WTC11 (cell line): ENCODE measurements around the gene CELF4.

ENCODE experiments used
- CREB1 ChIP-seq: sonication (generic); formaldehyde crosslinking; IDR thresholded peaks from 2 replicates; pipeline ENCODE4 v1.8.0; 2023; ENCODE audit warnings: mild to moderate bottlenecking, missing genetic modification reagents
- ELF4 ChIP-seq: sonication (generic); formaldehyde crosslinking; IDR thresholded peaks from 2 replicates; pipeline ENCODE4 v1.8.1; 2022; ENCODE audit warnings: low read depth, mild to moderate bottlenecking, moderate library complexity, missing genetic modification reagents
- FOXJ3 ChIP-seq: sonication (generic); formaldehyde crosslinking; IDR thresholded peaks from 2 replicates; pipeline ENCODE4 v1.9.0; 2021; ENCODE audit warnings: missing genetic modification reagents, mild to moderate bottlenecking, borderline replicate concordance
- IRF1 ChIP-seq: sonication (generic); formaldehyde crosslinking; IDR thresholded peaks from 2 replicates; pipeline ENCODE4 v1.8.0; 2023; ENCODE audit warnings: missing genetic modification reagents
- OVOL2 ChIP-seq: fragments of 250-450 bp; sonication (Bioruptor Pico); IDR thresholded peaks from 2 replicates; pipeline ENCODE4 v1.9.0; 2021; ENCODE audit warnings: mild to moderate bottlenecking, borderline replicate concordance
- ZBTB21 ChIP-seq: sonication (generic); formaldehyde crosslinking; IDR thresholded peaks from 2 replicates; pipeline ENCODE4 v1.8.1; 2023; ENCODE audit warnings: mild to moderate bottlenecking, missing genetic modification reagents, borderline replicate concordance
- TF ChIP-seq, protein P1 (sequence below): fragments of 200-600 bp; IDR thresholded peaks from 2 replicates; pipeline ENCODE4 v1.8.0; 2022; ENCODE audit warnings: antibody characterized with exemption
- TF ChIP-seq, protein P2 (sequence below): sonication (generic); formaldehyde crosslinking; IDR thresholded peaks from 2 replicates; pipeline ENCODE4 v1.8.1; 2022; ENCODE audit warnings: low read depth, mild to moderate bottlenecking, moderate library complexity, missing genetic modification reagents, borderline replicate concordance
- TF ChIP-seq, protein P3 (sequence below): sonication (generic); formaldehyde crosslinking; IDR thresholded peaks from 2 replicates; pipeline ENCODE4 v1.8.0; 2022; ENCODE audit warnings: mild to moderate bottlenecking, missing genetic modification reagents
- TF ChIP-seq, protein P4 (sequence below): sonication (generic); formaldehyde crosslinking; IDR thresholded peaks from 2 replicates; pipeline ENCODE4 v1.8.0; 2022; ENCODE audit warnings: mild to moderate bottlenecking, missing genetic modification reagents
- TF ChIP-seq, protein P5 (sequence below): sonication (generic); formaldehyde crosslinking; IDR thresholded peaks from 2 replicates; pipeline ENCODE4 v1.8.1; 2023; ENCODE audit warnings: mild to moderate bottlenecking, missing genetic modification reagents

- TF ChIP-seq ZBTB21 (CRISPR knock-in tag) (no peak), OVOL2 (CRISPR knock-in tag) (no peak), IRF1 (no peak), FOXJ3 (CRISPR knock-in tag) (no peak), ELF4 (CRISPR knock-in tag) (no peak), CREB1 (CRISPR knock-in tag) (no peak)
- TF ChIP-seq, protein P1, sequence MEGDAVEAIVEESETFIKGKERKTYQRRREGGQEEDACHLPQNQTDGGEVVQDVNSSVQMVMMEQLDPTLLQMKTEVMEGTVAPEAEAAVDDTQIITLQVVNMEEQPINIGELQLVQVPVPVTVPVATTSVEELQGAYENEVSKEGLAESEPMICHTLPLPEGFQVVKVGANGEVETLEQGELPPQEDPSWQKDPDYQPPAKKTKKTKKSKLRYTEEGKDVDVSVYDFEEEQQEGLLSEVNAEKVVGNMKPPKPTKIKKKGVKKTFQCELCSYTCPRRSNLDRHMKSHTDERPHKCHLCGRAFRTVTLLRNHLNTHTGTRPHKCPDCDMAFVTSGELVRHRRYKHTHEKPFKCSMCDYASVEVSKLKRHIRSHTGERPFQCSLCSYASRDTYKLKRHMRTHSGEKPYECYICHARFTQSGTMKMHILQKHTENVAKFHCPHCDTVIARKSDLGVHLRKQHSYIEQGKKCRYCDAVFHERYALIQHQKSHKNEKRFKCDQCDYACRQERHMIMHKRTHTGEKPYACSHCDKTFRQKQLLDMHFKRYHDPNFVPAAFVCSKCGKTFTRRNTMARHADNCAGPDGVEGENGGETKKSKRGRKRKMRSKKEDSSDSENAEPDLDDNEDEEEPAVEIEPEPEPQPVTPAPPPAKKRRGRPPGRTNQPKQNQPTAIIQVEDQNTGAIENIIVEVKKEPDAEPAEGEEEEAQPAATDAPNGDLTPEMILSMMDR = no peak
- TF ChIP-seq, protein P2, sequence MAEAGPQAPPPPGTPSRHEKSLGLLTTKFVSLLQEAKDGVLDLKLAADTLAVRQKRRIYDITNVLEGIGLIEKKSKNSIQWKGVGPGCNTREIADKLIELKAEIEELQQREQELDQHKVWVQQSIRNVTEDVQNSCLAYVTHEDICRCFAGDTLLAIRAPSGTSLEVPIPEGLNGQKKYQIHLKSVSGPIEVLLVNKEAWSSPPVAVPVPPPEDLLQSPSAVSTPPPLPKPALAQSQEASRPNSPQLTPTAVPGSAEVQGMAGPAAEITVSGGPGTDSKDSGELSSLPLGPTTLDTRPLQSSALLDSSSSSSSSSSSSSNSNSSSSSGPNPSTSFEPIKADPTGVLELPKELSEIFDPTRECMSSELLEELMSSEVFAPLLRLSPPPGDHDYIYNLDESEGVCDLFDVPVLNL = no peak
- TF ChIP-seq, protein P3, sequence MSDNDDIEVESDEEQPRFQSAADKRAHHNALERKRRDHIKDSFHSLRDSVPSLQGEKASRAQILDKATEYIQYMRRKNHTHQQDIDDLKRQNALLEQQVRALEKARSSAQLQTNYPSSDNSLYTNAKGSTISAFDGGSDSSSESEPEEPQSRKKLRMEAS (CRISPR knock-in tag) = no peak
- TF ChIP-seq, protein P4, sequence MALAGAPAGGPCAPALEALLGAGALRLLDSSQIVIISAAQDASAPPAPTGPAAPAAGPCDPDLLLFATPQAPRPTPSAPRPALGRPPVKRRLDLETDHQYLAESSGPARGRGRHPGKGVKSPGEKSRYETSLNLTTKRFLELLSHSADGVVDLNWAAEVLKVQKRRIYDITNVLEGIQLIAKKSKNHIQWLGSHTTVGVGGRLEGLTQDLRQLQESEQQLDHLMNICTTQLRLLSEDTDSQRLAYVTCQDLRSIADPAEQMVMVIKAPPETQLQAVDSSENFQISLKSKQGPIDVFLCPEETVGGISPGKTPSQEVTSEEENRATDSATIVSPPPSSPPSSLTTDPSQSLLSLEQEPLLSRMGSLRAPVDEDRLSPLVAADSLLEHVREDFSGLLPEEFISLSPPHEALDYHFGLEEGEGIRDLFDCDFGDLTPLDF (CRISPR knock-in tag) = no peak
- TF ChIP-seq, protein P5, sequence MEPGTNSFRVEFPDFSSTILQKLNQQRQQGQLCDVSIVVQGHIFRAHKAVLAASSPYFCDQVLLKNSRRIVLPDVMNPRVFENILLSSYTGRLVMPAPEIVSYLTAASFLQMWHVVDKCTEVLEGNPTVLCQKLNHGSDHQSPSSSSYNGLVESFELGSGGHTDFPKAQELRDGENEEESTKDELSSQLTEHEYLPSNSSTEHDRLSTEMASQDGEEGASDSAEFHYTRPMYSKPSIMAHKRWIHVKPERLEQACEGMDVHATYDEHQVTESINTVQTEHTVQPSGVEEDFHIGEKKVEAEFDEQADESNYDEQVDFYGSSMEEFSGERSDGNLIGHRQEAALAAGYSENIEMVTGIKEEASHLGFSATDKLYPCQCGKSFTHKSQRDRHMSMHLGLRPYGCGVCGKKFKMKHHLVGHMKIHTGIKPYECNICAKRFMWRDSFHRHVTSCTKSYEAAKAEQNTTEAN (CRISPR knock-in tag) = no peak
Measured at GRCh38 chr18:37264956-37265355, 300.6 kb downstream of the CELF4 start.
